GM13977 (cell line): ENCODE data around the gene ULK1.

Experiments used
- DNase-seq: peaks from one replicate; pipeline ENCODE4 v3.0.0; 2012; ENCODE audit warnings: low spot score
- CTCF ChIP-seq: IDR thresholded peaks from 2 replicates; pipeline ENCODE4 v1.5.1; 2012; ENCODE audit warnings: mild to moderate bottlenecking, control low read depth; ENCODE audit not compliant: insufficient read depth; ENCODE audit errors: extremely low read depth, missing control alignments
- in situ Hi-C: fragments of 300-500 bp; cut with MboI; formaldehyde crosslinking; loops from one replicate; pipeline ENCODE4 v1.12.0; 2022; ENCODE audit warnings: low sequenced_read_pairs, low pct_unique_long_range_greater_than_20kb, mixed read lengths, inconsistent platforms; ENCODE audit not compliant: unreplicated experiment

ULK1 gene

GRCh38 chr12:131915000-131915689 is 20.7 kb downstream of the ULK1 start:
- no peak for DNase-seq
- in situ Hi-C loops, result no loop called here
- no peak for TF ChIP-seq CTCF

DNA sequence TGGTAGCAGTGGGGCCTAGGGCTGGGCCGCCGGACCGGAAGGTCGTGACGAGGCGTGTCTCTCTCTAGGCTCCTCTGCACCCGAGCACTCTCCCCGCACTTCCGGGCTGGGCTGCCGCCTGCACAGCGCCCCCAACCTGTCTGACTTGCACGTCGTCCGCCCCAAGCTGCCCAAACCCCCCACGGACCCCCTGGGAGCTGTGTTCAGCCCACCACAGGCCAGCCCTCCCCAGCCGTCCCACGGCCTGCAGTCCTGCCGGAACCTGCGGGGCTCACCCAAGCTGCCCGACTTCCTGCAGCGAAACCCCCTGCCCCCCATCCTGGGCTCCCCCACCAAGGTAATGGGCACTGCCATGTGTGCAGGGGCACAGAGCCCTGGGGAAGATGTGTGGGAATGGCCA is 21.4 kb downstream of the ULK1 start:
- no peak for DNase-seq
- in situ Hi-C loops, result no loop called here
- no peak for TF ChIP-seq CTCF

GRCh38 chr12:131916306-131917138 is 22.1 kb downstream of the ULK1 start:
- DNase-seq, result no peak
- in situ Hi-C loops, result no loop called here
- no peak for TF ChIP-seq CTCF

DNA sequence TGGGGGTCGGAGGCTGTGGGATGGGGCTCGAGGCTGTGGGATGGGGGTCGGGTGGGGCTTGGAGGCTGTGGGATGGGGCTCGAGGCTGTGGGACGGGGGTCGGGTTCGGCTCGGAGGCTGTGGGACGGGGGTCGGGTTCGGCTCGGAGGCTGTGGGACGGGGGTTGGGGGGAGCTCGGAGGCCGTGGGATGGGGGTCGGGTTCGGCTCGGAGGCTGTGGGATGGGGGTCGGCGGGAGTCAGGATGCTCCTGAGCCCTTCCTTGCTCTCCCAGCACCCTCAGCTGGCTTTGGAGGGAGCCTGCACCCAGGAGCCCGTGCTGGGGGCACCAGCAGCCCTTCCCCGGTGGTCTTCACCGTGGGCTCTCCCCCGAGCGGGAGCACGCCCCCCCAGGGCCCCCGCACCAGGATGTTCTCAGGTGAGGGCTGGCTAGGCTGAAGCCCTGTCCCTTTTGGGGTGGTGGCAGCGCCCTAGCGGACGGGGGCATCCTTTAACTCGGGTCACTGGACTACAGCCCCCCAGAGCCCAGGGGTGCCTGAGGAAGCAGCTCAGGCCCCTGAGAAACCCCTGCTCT is 22.8 kb downstream of the ULK1 start:
- no peak for DNase-seq
- no peak for TF ChIP-seq CTCF
- in situ Hi-C loops, result no loop called here

DNA sequence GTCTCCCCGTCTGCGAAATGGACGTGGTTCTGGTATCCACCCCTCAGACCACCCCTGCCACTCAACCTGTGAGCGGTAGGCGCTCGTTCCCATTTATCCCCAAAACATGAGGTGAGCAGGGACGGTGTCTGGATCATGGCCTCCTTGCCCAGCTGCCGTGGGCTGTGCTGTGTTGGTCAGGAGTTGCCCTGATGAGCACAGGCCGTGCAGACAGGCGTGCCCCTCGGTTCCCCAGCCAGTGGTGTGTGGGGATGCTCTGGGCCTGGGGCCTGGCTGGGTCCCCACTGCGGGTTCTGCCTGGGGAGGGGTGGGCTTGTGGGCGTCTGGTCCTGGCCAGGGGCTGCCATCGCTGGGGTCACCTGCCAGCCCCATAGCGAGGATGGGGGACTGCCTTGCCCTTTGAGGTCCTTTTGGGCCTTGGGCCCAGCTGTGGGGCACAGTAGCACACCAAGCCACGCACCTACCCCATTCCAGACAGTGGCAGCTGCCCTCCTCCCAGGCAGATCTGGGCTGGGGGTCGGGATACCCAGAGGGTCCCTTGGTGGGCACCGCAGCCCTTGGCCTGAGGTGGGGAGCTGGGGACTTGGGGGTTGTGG is 23.4 kb downstream of the ULK1 start:
- TF ChIP-seq CTCF, result no peak
- in situ Hi-C loops, result no loop called here
- DNase-seq, result no peak

- in situ Hi-C loops, result no loop called here
- TF ChIP-seq CTCF, result no peak
- DNase-seq, result no peak
Observed at GRCh38 chr12:131918311-131919050, 24.1 kb downstream of the ULK1 start.
